GM12878 (cell line): ENCODE measurements around the gene CXorf38. TPM values are rescaled to one million over a fixed set of nuclear protein-coding genes. Genes with fewer than 3 reads are reported as not detected.

Experiments
- BMI1 ChIP-seq: fragments of 450-650 bp; IDR thresholded peaks from 2 replicates; pipeline ENCODE4 v1.6.1; 2016; ENCODE audit warnings: mild to moderate bottlenecking, moderate library complexity, borderline replicate concordance
- CTCF ChIP-seq, 3 experiments: IDR thresholded peaks in 2 of 3; conservative IDR thresholded peaks in 1 of 3; 2 replicates each; pipeline ENCODE4 v1.5.1; 2011; ENCODE audit warnings: low read depth in 3 of 3, low read length in 3 of 3, mild to moderate bottlenecking in 3 of 3, control low read depth in 2 of 3, moderate library complexity in 2 of 3, inconsistent platforms in 1 of 3, mixed read lengths in 1 of 3; ENCODE audit not compliant: control insufficient read depth in 2 of 3, insufficient read depth in 1 of 3; ENCODE audit errors: extremely low read depth in 1 of 3
- E2F4 ChIP-seq: IDR thresholded peaks from 2 replicates; pipeline ENCODE4 v1.6.1; 2012; ENCODE audit warnings: low read depth, low read length, improper control_type of control experiment
- ELK1 ChIP-seq: IDR thresholded peaks from 2 replicates; pipeline ENCODE4 v1.6.1; 2012; ENCODE audit warnings: low read depth, low read length, improper control_type of control experiment
- EZH2 ChIP-seq: IDR thresholded peaks from 2 replicates; pipeline ENCODE4 v1.6.1; 2012; ENCODE audit warnings: low read depth, mild to moderate bottlenecking, control low read depth, inconsistent platforms, low read length, borderline replicate concordance; ENCODE audit not compliant: control insufficient read depth
- GABPA ChIP-seq: IDR thresholded peaks from 2 replicates; pipeline ENCODE4 v1.6.1; 2014; ENCODE audit warnings: antibody characterized with exemption, low read depth, mild to moderate bottlenecking, inconsistent platforms
- IKZF1 ChIP-seq: fragments of 450-650 bp; conservative IDR thresholded peaks from 2 replicates; pipeline ENCODE4 v1.6.1; 2017; ENCODE audit warnings: antibody characterized with exemption, mild to moderate bottlenecking
- IKZF2 ChIP-seq, 2 experiments: fragments of 450-650 bp; IDR thresholded peaks; 2 replicates each; pipeline ENCODE4 v1.6.1; 2017; ENCODE audit warnings: mild to moderate bottlenecking in 2 of 2, moderate library complexity in 2 of 2
- IRF3 ChIP-seq: fragments of 450-650 bp; IDR thresholded peaks from 2 replicates; pipeline ENCODE4 v1.6.1; 2014; ENCODE audit warnings: mild to moderate bottlenecking
- JUNB ChIP-seq: IDR thresholded peaks from 2 replicates; pipeline ENCODE4 v1.6.1; 2016; ENCODE audit warnings: antibody characterized with exemption, mild to moderate bottlenecking
- KDM1A ChIP-seq: fragments of 200-600 bp; sonication (generic); IDR thresholded peaks from 2 replicates; pipeline ENCODE4 v1.6.1; 2016; ENCODE audit warnings: borderline replicate concordance
- MTA3 ChIP-seq: IDR thresholded peaks from 2 replicates; pipeline ENCODE4 v1.6.1; 2012; ENCODE audit warnings: low read length, inconsistent platforms, borderline replicate concordance
- MXI1 ChIP-seq: fragments of 150-350 bp; IDR thresholded peaks from 2 replicates; pipeline ENCODE4 v1.6.1; 2011; ENCODE audit warnings: low read depth, mild to moderate bottlenecking, inconsistent platforms, low read length, improper control_type of control experiment
- NR2C2 ChIP-seq: IDR thresholded peaks from 2 replicates; pipeline ENCODE4 v1.6.1; 2011; ENCODE audit warnings: borderline replicate concordance, low read depth; ENCODE audit not compliant: control insufficient read depth, insufficient read length
- PML ChIP-seq: IDR thresholded peaks from 2 replicates; pipeline ENCODE4 v1.6.1; 2012; ENCODE audit warnings: low read length, inconsistent platforms
- RELA ChIP-seq: fragments of 450-650 bp; IDR thresholded peaks from 2 replicates; pipeline ENCODE4 v1.8.0; 2014; ENCODE audit warnings: borderline replicate concordance; ENCODE audit not compliant: partially characterized antibody
- SREBF1 ChIP-seq: IDR thresholded peaks from 2 replicates; pipeline ENCODE4 v1.6.1; 2012; ENCODE audit warnings: mild to moderate bottlenecking, low read length
- SREBF2 ChIP-seq: IDR thresholded peaks from 2 replicates; pipeline ENCODE4 v1.6.1; 2012; ENCODE audit warnings: mild to moderate bottlenecking, low read length
- SUPT20H ChIP-seq: IDR thresholded peaks from 2 replicates; pipeline ENCODE4 v1.6.1; 2011; ENCODE audit warnings: low read depth, mild to moderate bottlenecking, low read length, moderate library complexity, borderline replicate concordance; ENCODE audit not compliant: control insufficient read depth
- TARDBP ChIP-seq: IDR thresholded peaks from 2 replicates; pipeline ENCODE4 v1.6.1; 2016; ENCODE audit warnings: borderline replicate concordance
- TCF3 ChIP-seq: IDR thresholded peaks from 2 replicates; pipeline ENCODE4 v1.6.1; 2012; ENCODE audit warnings: low read depth, mild to moderate bottlenecking, low read length, borderline replicate concordance; ENCODE audit not compliant: insufficient read depth
- USF1 ChIP-seq: IDR thresholded peaks from 2 replicates; pipeline ENCODE4 v1.6.1; 2011; ENCODE audit warnings: borderline replicate concordance, low read depth, mild to moderate bottlenecking, moderate library complexity, mixed read lengths, low read length; ENCODE audit not compliant: insufficient read depth; ENCODE audit errors: extremely low read length
- ZBED1 ChIP-seq: IDR thresholded peaks from 2 replicates; pipeline ENCODE4 v1.6.1; 2016; ENCODE audit warnings: borderline replicate concordance
- ZBTB33 ChIP-seq: fragments of 450-650 bp; IDR thresholded peaks from 2 replicates; pipeline ENCODE4 v1.6.1; 2017; ENCODE audit warnings: mild to moderate bottlenecking
- polyA plus RNA-seq, 11 experiments: library from polyadenylated mRNA; depleted of rRNA in 4 of 11; unstranded in 6 of 11; stranded (reverse) in 5 of 11; fragments of >200 nt; fragmentation: Nextera tagmentation in 4 of 11; fragmentation: Illumina TruSeq in 1 of 11; extraction: Ambion mirVana in 4 of 11; extraction: Trizol in 1 of 11; gene quantifications; 1 replicate in 1 of 11; 2 replicates in 10 of 11; pipeline versions ENCODE4 v1.2.1 to v1.2.3, GENCODE V29; 2011 to 2016; ENCODE audit warnings: inconsistent platforms in 2 of 11, missing spikeins in 2 of 11, low read depth in 1 of 11
- total RNA-seq, 4 experiments: library from RNA; depleted of rRNA in 3 of 4; stranded (reverse); fragments of >200 nt in 3 of 4; fragmentation: Illumina TruSeq in 1 of 4; extraction: Trizol in 1 of 4; gene quantifications; 2 replicates each; pipeline versions ENCODE4 v1.2.1 to v1.2.3, GENCODE V29; 2013 to 2021

CXorf38 gene
- total and polyA plus RNA-seq, 10 of the 15 experiments (the other 5 are each of a cell fraction or from before 2014, with no cell fraction given): 2.2 to 50.1 (median 18.8) TPM

GRCh38 chrX:40644821-40645358 lies 2.5 kb downstream of the CXorf38 start (continued):
- TF ChIP-seq E2F4 (no peak), NR2C2 (no peak), RELA (no peak), EZH2 (no peak), BMI1 (peak; percentile 19; the same call in 1 of the 2 replicates), ZBTB33 (no peak), IKZF1 (peak; percentile 93), KDM1A (no peak), SUPT20H (no peak), CTCF (IDR thresholded peaks at IDR 0.05 in 2 of 3, conservative IDR thresholded peaks at IDR 0.05 in 1 of 3; ENCODE audit: control insufficient read depth in 2 of 3, extremely low read depth in 1 of 3, insufficient read depth in 1 of 3, low read depth in 3 of 3, low read length in 3 of 3) (no peak), MTA3 (no peak), USF1 (no peak), TARDBP (no peak), ZBED1 (no peak), TCF3 (no peak), SREBF2 (no peak), PML (no peak), JUNB (peak; percentile 86), GABPA (no peak), IKZF2 (IDR thresholded peaks at IDR 0.05) (peak; percentile 95), ELK1 (no peak), SREBF1 (no peak), MXI1 (no peak), IRF3 (no peak)
